Keratinocyte (primary cell): ENCODE measurements around the gene NUAK2.

ENCODE experiments used
- EZH2 ChIP-seq: IDR thresholded peaks from one replicate; pipeline ENCODE4 v1.6.1; 2012; ENCODE audit warnings: inconsistent platforms, mild to moderate bottlenecking, low read length, moderate library complexity
- TF ChIP-seq, protein P1 (sequence below), 3 experiments: IDR thresholded peaks in 1 of 3; conservative IDR thresholded peaks in 1 of 3; optimal IDR thresholded peaks in 1 of 3; 2 replicates in 2 of 3; 3 replicates in 1 of 3; pipeline versions ENCODE3 to v1.5.1; 2011; ENCODE audit warnings: low read length in 3 of 3, mild to moderate bottlenecking in 3 of 3, moderate library complexity in 2 of 3, control low read depth in 1 of 3, inconsistent platforms in 1 of 3; ENCODE audit not compliant: insufficient read depth in 2 of 3; ENCODE audit errors: extremely low read depth in 1 of 3

DNA sequence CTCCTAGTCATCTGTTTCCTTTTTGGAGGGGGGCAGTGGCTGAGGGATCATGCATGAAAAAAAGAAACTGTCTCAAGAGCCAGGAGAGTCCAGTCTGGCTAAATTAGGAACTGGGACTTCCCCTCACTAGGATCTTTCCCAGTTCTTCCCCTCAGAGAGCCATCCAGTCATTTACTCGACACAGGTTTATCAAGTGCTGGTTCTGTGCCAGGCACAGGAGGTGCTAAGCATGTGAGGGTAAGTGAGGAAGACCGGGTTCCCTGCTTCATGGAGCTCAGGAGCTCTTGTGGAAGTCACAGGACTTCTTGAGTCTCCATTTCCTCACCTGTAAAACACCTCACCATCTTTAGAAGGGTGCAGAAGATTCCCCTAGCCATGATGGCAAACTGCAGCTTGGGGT is 8.6 kb upstream of the NUAK2 start:
- TF ChIP-seq, protein P1, sequence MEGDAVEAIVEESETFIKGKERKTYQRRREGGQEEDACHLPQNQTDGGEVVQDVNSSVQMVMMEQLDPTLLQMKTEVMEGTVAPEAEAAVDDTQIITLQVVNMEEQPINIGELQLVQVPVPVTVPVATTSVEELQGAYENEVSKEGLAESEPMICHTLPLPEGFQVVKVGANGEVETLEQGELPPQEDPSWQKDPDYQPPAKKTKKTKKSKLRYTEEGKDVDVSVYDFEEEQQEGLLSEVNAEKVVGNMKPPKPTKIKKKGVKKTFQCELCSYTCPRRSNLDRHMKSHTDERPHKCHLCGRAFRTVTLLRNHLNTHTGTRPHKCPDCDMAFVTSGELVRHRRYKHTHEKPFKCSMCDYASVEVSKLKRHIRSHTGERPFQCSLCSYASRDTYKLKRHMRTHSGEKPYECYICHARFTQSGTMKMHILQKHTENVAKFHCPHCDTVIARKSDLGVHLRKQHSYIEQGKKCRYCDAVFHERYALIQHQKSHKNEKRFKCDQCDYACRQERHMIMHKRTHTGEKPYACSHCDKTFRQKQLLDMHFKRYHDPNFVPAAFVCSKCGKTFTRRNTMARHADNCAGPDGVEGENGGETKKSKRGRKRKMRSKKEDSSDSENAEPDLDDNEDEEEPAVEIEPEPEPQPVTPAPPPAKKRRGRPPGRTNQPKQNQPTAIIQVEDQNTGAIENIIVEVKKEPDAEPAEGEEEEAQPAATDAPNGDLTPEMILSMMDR (optimal IDR thresholded peaks at IDR 0.05 in 1 of 3, IDR thresholded peaks at IDR 0.05 in 1 of 3, conservative IDR thresholded peaks at IDR 0.05 in 1 of 3; ENCODE audit: extremely low read depth in 1 of 3, insufficient read depth in 2 of 3, low read length in 3 of 3) = no peak
- TF ChIP-seq EZH2 = no peak
